Osteocyte (in vitro differentiated cells): ENCODE results near the gene CCR3. TPM values are rescaled to one million over a fixed set of nuclear protein-coding genes. Genes with fewer than 3 reads are reported as not detected.

Source experiments
- DNase-seq: peaks from one replicate; pipeline ENCODE4 v3.0.0; 2021; ENCODE audit warnings: mixed read lengths; ENCODE audit not compliant: unreplicated experiment; ENCODE audit errors: extremely low spot score
- H3K27ac Mint-ChIP-seq: one replicate; pipeline ENCODE4 v1.8.0; 2021; ENCODE audit warnings: mild to moderate bottlenecking, mixed read lengths; ENCODE audit not compliant: unreplicated experiment
- H3K27me3 Mint-ChIP-seq: one replicate; pipeline ENCODE4 v1.8.0; 2021; ENCODE audit warnings: mixed read lengths; ENCODE audit not compliant: unreplicated experiment
- H3K36me3 Mint-ChIP-seq: one replicate; pipeline ENCODE4 v1.8.0; 2021; ENCODE audit warnings: mixed read lengths; ENCODE audit not compliant: unreplicated experiment
- H3K4me1 Mint-ChIP-seq: one replicate; pipeline ENCODE4 v1.8.0; 2021; ENCODE audit warnings: mixed read lengths; ENCODE audit not compliant: unreplicated experiment
- H3K4me3 Mint-ChIP-seq: one replicate; pipeline ENCODE4 v1.8.0; 2021; ENCODE audit warnings: mild to moderate bottlenecking, moderate library complexity, mixed read lengths; ENCODE audit not compliant: unreplicated experiment
- H3K9me3 Mint-ChIP-seq: one replicate; pipeline ENCODE4 v1.8.0; 2021; ENCODE audit warnings: mixed read lengths; ENCODE audit not compliant: unreplicated experiment
- total RNA-seq: library from RNA; stranded (reverse); gene quantifications from 2 replicates; pipeline ENCODE4 v1.2.1, GENCODE V29; 2021
- TF ChIP-seq, protein P1 (sequence below): fragments of 200-600 bp; sonication (generic); IDR thresholded peaks from 2 replicates; pipeline ENCODE4 v1.5.0; 2021; ENCODE audit warnings: antibody characterized with exemption, mild to moderate bottlenecking, moderate library complexity

CCR3 gene
- total RNA-seq, 1 donor from 2014 or later: not detected

DNA sequence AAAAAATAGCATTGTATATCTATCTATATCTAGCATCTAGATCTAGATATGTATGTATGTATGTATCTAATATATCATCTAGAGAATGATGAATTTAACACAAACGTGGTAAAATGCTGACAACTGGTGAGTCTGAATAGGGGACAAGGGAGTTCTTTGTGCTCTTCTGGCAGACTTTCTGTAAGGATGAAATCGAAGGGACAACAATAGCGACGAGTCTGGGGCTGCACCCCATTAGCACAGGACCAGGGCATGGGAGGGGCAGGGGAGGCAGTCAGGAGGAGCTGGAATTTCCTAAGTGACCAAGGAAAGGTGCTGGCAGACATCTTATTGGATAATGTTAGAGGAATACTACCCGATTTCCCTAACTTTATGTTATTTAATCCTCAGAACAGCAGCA, 42.0 kb upstream of the CCR3 start:
- H3K4me1 Mint-ChIP-seq: no peaks in the 10 kb centered on the region
- H3K9me3 Mint-ChIP-seq: peaks cover 7% of the 10 kb centered on the region
- TF ChIP-seq, protein P1, sequence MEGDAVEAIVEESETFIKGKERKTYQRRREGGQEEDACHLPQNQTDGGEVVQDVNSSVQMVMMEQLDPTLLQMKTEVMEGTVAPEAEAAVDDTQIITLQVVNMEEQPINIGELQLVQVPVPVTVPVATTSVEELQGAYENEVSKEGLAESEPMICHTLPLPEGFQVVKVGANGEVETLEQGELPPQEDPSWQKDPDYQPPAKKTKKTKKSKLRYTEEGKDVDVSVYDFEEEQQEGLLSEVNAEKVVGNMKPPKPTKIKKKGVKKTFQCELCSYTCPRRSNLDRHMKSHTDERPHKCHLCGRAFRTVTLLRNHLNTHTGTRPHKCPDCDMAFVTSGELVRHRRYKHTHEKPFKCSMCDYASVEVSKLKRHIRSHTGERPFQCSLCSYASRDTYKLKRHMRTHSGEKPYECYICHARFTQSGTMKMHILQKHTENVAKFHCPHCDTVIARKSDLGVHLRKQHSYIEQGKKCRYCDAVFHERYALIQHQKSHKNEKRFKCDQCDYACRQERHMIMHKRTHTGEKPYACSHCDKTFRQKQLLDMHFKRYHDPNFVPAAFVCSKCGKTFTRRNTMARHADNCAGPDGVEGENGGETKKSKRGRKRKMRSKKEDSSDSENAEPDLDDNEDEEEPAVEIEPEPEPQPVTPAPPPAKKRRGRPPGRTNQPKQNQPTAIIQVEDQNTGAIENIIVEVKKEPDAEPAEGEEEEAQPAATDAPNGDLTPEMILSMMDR: no peak
- peaks cover 15% of the 10 kb centered on the region for H3K27me3 Mint-ChIP-seq
- no peak overlapping the region for H3K4me3 Mint-ChIP-seq
- DNase-seq: no peak
- no peak overlapping the region for H3K27ac Mint-ChIP-seq
- H3K36me3 Mint-ChIP-seq: no peaks in the 10 kb centered on the region

GRCh38 chr3:46200790-46201189, 41.5 kb upstream of the CCR3 start:
- Mint-ChIP-seq H3K36me3 (no peaks in the 10 kb centered on the region), H3K27me3 (peaks cover 12% of the 10 kb centered on the region), H3K4me1 (no peaks in the 10 kb centered on the region), H3K27ac (no peak overlapping the region), H3K4me3 (no peak overlapping the region), H3K9me3 (peaks cover 5% of the 10 kb centered on the region)
- TF ChIP-seq, protein P1: no peak
- no peak for DNase-seq

DNA sequence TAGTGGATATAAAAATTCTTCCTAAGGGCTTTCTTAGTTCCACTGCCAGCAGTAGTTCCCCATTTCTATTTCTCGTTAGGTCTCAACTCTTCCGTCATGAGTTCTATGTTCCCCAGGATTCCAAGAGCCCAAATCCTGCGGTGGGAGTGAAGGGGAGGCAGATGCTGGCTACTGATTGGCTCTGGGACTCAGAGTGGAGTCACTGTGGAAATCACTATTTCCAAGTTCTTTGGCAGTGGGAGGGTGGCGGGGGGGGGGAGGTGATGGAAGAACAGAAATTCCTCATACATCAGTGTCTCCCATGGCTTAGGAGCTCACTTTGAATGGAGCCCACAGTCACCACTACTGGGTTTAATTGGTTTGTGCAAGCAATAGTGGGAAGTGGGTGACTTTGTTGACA, 39.7 kb upstream of the CCR3 start:
- H3K9me3 Mint-ChIP-seq: peaks cover 5% of the 10 kb centered on the region
- H3K27ac Mint-ChIP-seq: no peak overlapping the region
- H3K4me3 Mint-ChIP-seq: no peak overlapping the region
- H3K27me3 Mint-ChIP-seq: peaks cover 13% of the 10 kb centered on the region
- H3K4me1 Mint-ChIP-seq: no peaks in the 10 kb centered on the region
- TF ChIP-seq, protein P1: no peak
- H3K36me3 Mint-ChIP-seq: no peaks in the 10 kb centered on the region
- no peak for DNase-seq

GRCh38 chr3:46203681-46204080, 38.6 kb upstream of the CCR3 start:
- no peak for DNase-seq
- Mint-ChIP-seq H3K4me3 (no peak overlapping the region), H3K4me1 (no peaks in the 10 kb centered on the region), H3K9me3 (no peaks in the 10 kb centered on the region), H3K36me3 (no peaks in the 10 kb centered on the region), H3K27me3 (peaks cover 9% of the 10 kb centered on the region), H3K27ac (no peak overlapping the region)
- TF ChIP-seq, protein P1: no peak

GRCh38 chr3:46205286-46205960, 36.8 kb upstream of the CCR3 start:
- Mint-ChIP-seq H3K4me3 (no peak overlapping the region), H3K27ac (no peak overlapping the region), H3K36me3 (no peaks in the 10 kb centered on the region), H3K4me1 (no peaks in the 10 kb centered on the region), H3K9me3 (no peaks in the 10 kb centered on the region), H3K27me3 (peaks cover 4% of the 10 kb centered on the region)
- no peak for DNase-seq
- TF ChIP-seq, protein P1: no peak
